Lung (tissue), 12 donors: ENCODE data around the gene VTI1A. TPM values are rescaled to one million over a fixed set of nuclear protein-coding genes. Genes with fewer than 3 reads are reported as not detected.
A peak's percentile ranks its signal among the peaks of the same experiment; 100 is the strongest.

ENCODE experiments used
- ATAC-seq: fragments of 200-7000 bp; cut with Tn5 transposase; one replicate; pipeline ENCODE4 v1.9.1; 2020; ENCODE audit warnings: moderate number of reproducible peaks; ENCODE audit not compliant: insufficient read depth, low FRiP score
- DNase-seq, 3 donors: peaks; one replicate each; pipeline ENCODE4 v3.0.0-alpha.2; 2013 to 2017
- H3K27ac ChIP-seq, 2 donors: one replicate each; pipeline ENCODE4 v1.5.1; 2013; ENCODE audit warnings: mild to moderate bottlenecking in 2 of 2, moderate library complexity in 2 of 2, control low read depth in 1 of 2, inconsistent platforms in 1 of 2, low read depth in 1 of 2, low read length in 1 of 2
- H3K27me3 ChIP-seq, 3 donors: one replicate each; pipeline ENCODE4 v1.5.1; 2013; ENCODE audit warnings: low read length in 2 of 3; ENCODE audit not compliant: control insufficient read depth in 3 of 3, insufficient read depth in 3 of 3
- H3K36me3 ChIP-seq, 4 donors: one replicate each; pipeline ENCODE4 v1.5.1; 2013; ENCODE audit warnings: low read length in 4 of 4, mild to moderate bottlenecking in 1 of 4, moderate library complexity in 1 of 4; ENCODE audit not compliant: control insufficient read depth in 4 of 4, insufficient read depth in 4 of 4
- H3K4me1 ChIP-seq, 5 donors: one replicate each; pipeline ENCODE4 v1.5.1; 2013; ENCODE audit warnings: low read length in 5 of 5, mild to moderate bottlenecking in 2 of 5, moderate library complexity in 1 of 5; ENCODE audit not compliant: control insufficient read depth in 5 of 5, insufficient read depth in 5 of 5
- H3K4me3 ChIP-seq: one replicate; pipeline ENCODE4 v1.5.1; 2013; ENCODE audit warnings: mild to moderate bottlenecking, control low read depth, moderate library complexity
- H3K9ac ChIP-seq, 2 donors: one replicate each; pipeline ENCODE4 v1.5.1; 2013; ENCODE audit warnings: low read length in 2 of 2, control low read depth in 1 of 2; ENCODE audit not compliant: insufficient read depth in 1 of 2
- H3K9me3 ChIP-seq, 4 donors: one replicate each; pipeline ENCODE4 v1.5.1; 2013; ENCODE audit warnings: low read length in 3 of 4, mild to moderate bottlenecking in 1 of 4, moderate library complexity in 1 of 4; ENCODE audit not compliant: control insufficient read depth in 4 of 4, insufficient read depth in 3 of 4
- CTCF ChIP-seq: IDR thresholded peaks from 2 replicates; pipeline ENCODE4 v1.5.1; 2012; ENCODE audit warnings: mild to moderate bottlenecking; ENCODE audit errors: control extremely low read depth, extremely low read depth
- WGBS, 2 donors: extraction: QIAGEN DNeasy Blood & Tissue Kit; methylation state at CpG; one replicate each; pipeline ENCODE4 v1.1.7; 2013; 5-methylcytosine and 5-hydroxymethylcytosine counted together
- polyA plus RNA-seq, 2 donors: library from polyadenylated mRNA; stranded (reverse); fragments of 200-250 nt; gene quantifications; one replicate each; pipeline ENCODE4 v1.2.1, GENCODE V29; 2013
- total RNA-seq, 2 donors: library from RNA; depleted of rRNA in 1 of 2; stranded (reverse); fragments of >200 nt in 1 of 2; gene quantifications; one replicate each; pipeline ENCODE4 v1.2.1, GENCODE V29; 2014 to 2021
- donor health status: control.
- donor health status: control.
- donor health status: Bipolar disorder and iron deficiency.
- donor health status: healthy.
- donor health status: DM: yes; HTN: yes; CAD: no.

Gene VTI1A
- total and polyA plus RNA-seq, 4 donors, result 9.2 to 48.2 (median 28.4) TPM

GRCh38 chr10:112807013-112807412, 360.0 kb downstream of the VTI1A start:
- no peak for DNase-seq
- Histone ChIP-seq H3K36me3 (peaks cover 0 to 4% (median 0%) of the 10 kb centered on the region in 4 donors), H3K4me3 (no peak overlapping the region), H3K4me1 (peaks cover 0 to 14% (median 8%) of the 10 kb centered on the region in 5 donors), H3K27ac (no peak overlapping the region), H3K9ac (no peak overlapping the region), H3K27me3 (no peaks in the 10 kb centered on the region), H3K9me3 (peaks cover 0 to 3% (median 0%) of the 10 kb centered on the region in 4 donors)
- 96 to 97% methylated on average over 8 of the region's 8 CpGs for WGBS, 2 donors
- TF ChIP-seq CTCF, result no peak
- ATAC-seq, result no peak

DNA sequence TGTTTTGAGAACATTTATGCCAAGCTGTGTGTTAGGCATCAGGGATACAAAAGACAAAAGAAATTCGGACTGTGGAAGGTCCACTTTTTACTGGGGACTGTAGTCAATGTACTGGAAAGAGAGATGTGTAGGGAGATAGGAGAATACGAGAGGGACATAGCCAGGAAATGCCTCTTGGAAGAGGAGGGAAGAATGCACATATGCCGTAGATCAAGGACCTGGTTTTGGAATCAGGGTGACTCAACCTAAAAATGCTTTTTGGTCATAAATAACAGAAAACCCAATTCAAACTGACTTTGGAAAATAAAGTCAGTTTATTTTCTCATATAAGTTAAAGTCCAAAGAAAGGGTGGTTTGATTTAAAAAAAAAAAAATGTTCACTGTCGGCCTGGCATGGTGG, 362.7 kb downstream of the VTI1A start:
- TF ChIP-seq CTCF, result no peak
- 95% methylated on average over 4 of the region's 4 CpGs for whole genome bisulfite sequencing, 2 donors

DNA sequence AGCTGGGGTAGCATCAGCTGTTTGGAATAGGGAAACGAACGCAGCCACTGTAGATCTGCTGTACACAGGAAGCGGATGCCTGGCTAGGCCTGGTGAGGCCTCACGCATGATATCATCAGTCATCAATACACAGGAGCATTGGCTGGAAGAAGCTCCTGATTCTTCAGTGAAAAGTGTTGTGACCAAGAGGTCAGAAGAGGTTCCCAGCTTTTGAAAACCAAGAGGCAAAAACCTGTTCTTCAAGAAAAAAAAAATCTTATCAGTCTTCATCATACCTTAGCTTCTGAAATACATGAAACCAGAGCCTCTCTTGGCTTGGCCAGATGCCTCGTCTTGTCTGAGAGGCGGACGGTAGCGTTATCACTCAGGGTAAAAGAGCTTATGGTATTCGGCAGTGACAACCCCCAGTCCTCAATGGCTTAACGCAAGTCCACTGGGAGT, 363.7 kb downstream of the VTI1A start:
- H3K27ac ChIP-seq, result no peak overlapping the region
- no peaks in the 10 kb centered on the region for H3K27me3 ChIP-seq
- peaks cover 0 to 3% (median 0%) of the 10 kb centered on the region in 4 donors for H3K9me3 ChIP-seq
- H3K4me1 ChIP-seq, result peaks cover 0 to 27% (median 14%) of the 10 kb centered on the region in 5 donors
- H3K9ac ChIP-seq, result no peak overlapping the region
- WGBS, 2 donors, result 83 to 94% methylated on average over 10 of the region's 10 CpGs
- peak in 1 of 3 donors; percentile 42 for DNase-seq
- peaks cover 0 to 6% (median 0%) of the 10 kb centered on the region in 4 donors for H3K36me3 ChIP-seq
- ATAC-seq, result no peak
- H3K4me3 ChIP-seq, result no peak overlapping the region
- TF ChIP-seq CTCF, result no peak

More for the DNA sequence above, 362.7 kb downstream of the VTI1A start:
- no peak for DNase-seq
- Histone ChIP-seq H3K4me1 (peaks cover 0 to 24% (median 12%) of the 10 kb centered on the region in 5 donors), H3K9ac (no peak overlapping the region), H3K27me3 (no peaks in the 10 kb centered on the region), H3K4me3 (no peak overlapping the region), H3K9me3 (peaks cover 0 to 3% (median 0%) of the 10 kb centered on the region in 4 donors), H3K36me3 (peaks cover 0 to 4% (median 0%) of the 10 kb centered on the region in 4 donors), H3K27ac (no peak overlapping the region)
- no peak for ATAC-seq
